GM23338 (cell line): Measurements from ENCODE around the gene SNAP25. TPM values are rescaled to one million over a fixed set of nuclear protein-coding genes. Genes with fewer than 3 reads are reported as not detected.

Source experiments
- ATAC-seq: fragments of 200-7000 bp; cut with Tn5 transposase; 3 replicates; pipeline ENCODE4 v1.9.1; 2020
- DNase-seq: peaks from one replicate; pipeline ENCODE4 v3.0.0-alpha.2; 2015; ENCODE audit warnings: low spot score
- H2AFZ ChIP-seq: fragments of 200-600 bp; sonication (generic); 2 replicates; pipeline ENCODE4 v1.8.0; 2016; ENCODE audit warnings: antibody characterized with exemption, mild to moderate bottlenecking, moderate library complexity
- H3F3A ChIP-seq: fragments of 200-600 bp; sonication (generic); replicated peaks from 2 replicates; pipeline ENCODE4 v1.8.0; 2017; ENCODE audit warnings: antibody characterized with exemption, mixed run types, low read depth
- H3K27ac ChIP-seq: fragments of 200-600 bp; sonication (generic); 2 replicates; pipeline ENCODE4 v1.6.1; 2016; ENCODE audit warnings: low read depth
- H3K27me3 ChIP-seq: fragments of 200-600 bp; sonication (generic); 2 replicates; pipeline ENCODE4 v1.8.0; 2016; ENCODE audit warnings: mild to moderate bottlenecking, mixed run types, moderate library complexity; ENCODE audit not compliant: insufficient read depth
- H3K36me3 ChIP-seq: fragments of 200-600 bp; sonication (generic); 2 replicates; pipeline ENCODE4 v1.8.0; 2016; ENCODE audit warnings: mild to moderate bottlenecking; ENCODE audit not compliant: insufficient read depth
- H3K4me1 ChIP-seq: fragments of 200-600 bp; sonication (generic); 2 replicates; pipeline ENCODE4 v1.8.0; 2016; ENCODE audit warnings: mild to moderate bottlenecking, moderate library complexity; ENCODE audit not compliant: insufficient read depth
- H3K4me2 ChIP-seq: fragments of 200-600 bp; sonication (generic); 2 replicates; pipeline ENCODE4 v1.7.1; 2017; ENCODE audit warnings: mixed run types
- H3K4me3 ChIP-seq: fragments of 200-600 bp; sonication (generic); 2 replicates; pipeline ENCODE4 v1.6.1; 2016; ENCODE audit warnings: mixed run types
- H3K79me2 ChIP-seq: fragments of 200-600 bp; sonication (generic); replicated peaks from 2 replicates; pipeline ENCODE4 v1.8.0; 2017; ENCODE audit warnings: mild to moderate bottlenecking; ENCODE audit not compliant: insufficient read depth
- H3K9me2 ChIP-seq: fragments of 200-600 bp; sonication (generic); 2 replicates; pipeline ENCODE4 v1.8.0; 2017; ENCODE audit not compliant: insufficient read depth
- H4K20me1 ChIP-seq: fragments of 200-600 bp; sonication (generic); replicated peaks from 2 replicates; pipeline ENCODE4 v1.8.0; 2017; ENCODE audit warnings: mild to moderate bottlenecking; ENCODE audit not compliant: insufficient read depth
- H3K27ac Mint-ChIP-seq: 2 replicates; pipeline ENCODE4 v1.8.0; 2020; ENCODE audit warnings: inconsistent platforms, mild to moderate bottlenecking, moderate library complexity, mixed read lengths
- H3K27me3 Mint-ChIP-seq: 3 replicates; pipeline ENCODE4 v1.8.0; 2022; ENCODE audit warnings: low read depth, mild to moderate bottlenecking, moderate library complexity, mixed read lengths, inconsistent platforms; ENCODE audit not compliant: insufficient read depth, poor library complexity
- H3K36me3 Mint-ChIP-seq: 3 replicates; pipeline ENCODE4 v1.8.0; 2021; ENCODE audit warnings: low read depth, mild to moderate bottlenecking, inconsistent platforms, moderate library complexity, mixed read lengths
- H3K4me1 Mint-ChIP-seq: 3 replicates; pipeline ENCODE4 v1.8.0; 2020; ENCODE audit warnings: mild to moderate bottlenecking, inconsistent platforms, mixed read lengths
- H3K4me3 Mint-ChIP-seq: 3 replicates; pipeline ENCODE4 v1.8.0; 2021; ENCODE audit warnings: moderate library complexity, mild to moderate bottlenecking, inconsistent platforms, mixed read lengths
- H3K9me3 Mint-ChIP-seq: 3 replicates; pipeline ENCODE4 v1.8.0; 2020; ENCODE audit warnings: moderate library complexity, mild to moderate bottlenecking, inconsistent platforms, mixed read lengths
- CREB1 ChIP-seq: fragments of 250-450 bp; sonication (Bioruptor Pico); IDR thresholded peaks from 2 replicates; pipeline ENCODE4 v1.5.0; 2020; ENCODE audit warnings: low read depth, mild to moderate bottlenecking, moderate library complexity
- CTCF ChIP-seq, 2 experiments: fragments of 200-600 bp in 1 of 2; sonication (generic) in 1 of 2; conservative IDR thresholded peaks; 2 replicates each; pipeline versions ENCODE4 v1.5.1 to v1.6.1; 2016 to 2017; ENCODE audit warnings: antibody characterized with exemption in 2 of 2, low read depth in 2 of 2, mild to moderate bottlenecking in 2 of 2, moderate library complexity in 1 of 2
- ETS1 ChIP-seq: IDR thresholded peaks from 2 replicates; pipeline ENCODE4 v1.6.1; 2016; ENCODE audit warnings: antibody characterized with exemption
- EZH2 ChIP-seq: fragments of 200-600 bp; sonication (generic); IDR thresholded peaks from one replicate; pipeline ENCODE4 v1.8.0; 2017; ENCODE audit warnings: antibody characterized with exemption, mild to moderate bottlenecking, low read depth; ENCODE audit not compliant: unreplicated experiment
- EZH2phosphoT487 ChIP-seq: fragments of 200-600 bp; sonication (generic); IDR thresholded peaks from one replicate; pipeline ENCODE4 v1.8.1; 2018; ENCODE audit warnings: antibody characterized with exemption; ENCODE audit not compliant: unreplicated experiment
- JUNB ChIP-seq: IDR thresholded peaks from one replicate; pipeline ENCODE4 v1.6.1; 2016; ENCODE audit warnings: antibody characterized with exemption; ENCODE audit not compliant: unreplicated experiment
- NANOG ChIP-seq: IDR thresholded peaks from 2 replicates; pipeline ENCODE4 v1.6.1; 2016; ENCODE audit warnings: antibody characterized with exemption, borderline replicate concordance
- POLR2AphosphoS5 ChIP-seq: IDR thresholded peaks from 2 replicates; pipeline ENCODE4 v1.6.1; 2016; ENCODE audit warnings: antibody characterized with exemption, low read depth
- STAT1 ChIP-seq: IDR thresholded peaks from one replicate; pipeline ENCODE4 v1.6.1; 2016; ENCODE audit warnings: antibody characterized with exemption; ENCODE audit not compliant: unreplicated experiment
- ZNF114 ChIP-seq: fragments of 250-450 bp; sonication (Bioruptor Pico); IDR thresholded peaks from 2 replicates; pipeline ENCODE4 v1.5.0; 2020; ENCODE audit warnings: mild to moderate bottlenecking, moderate library complexity
- ZNF331 ChIP-seq: fragments of 250-450 bp; sonication (Bioruptor Pico); IDR thresholded peaks from 2 replicates; pipeline ENCODE4 v1.5.0; 2020; ENCODE audit warnings: low read depth, mild to moderate bottlenecking, moderate library complexity
- polyA plus RNA-seq: library from polyadenylated mRNA; unstranded; fragments of >200 nt; fragmentation: Nextera tagmentation; extraction: Ambion mirVana; gene quantifications from 2 replicates; pipeline ENCODE4 v1.2.1, GENCODE V29; 2016
- total RNA-seq: library from RNA; depleted of rRNA; stranded (reverse); fragments of >200 nt; shearing (Covaris generic); gene quantifications from 2 replicates; pipeline ENCODE4 v1.2.3, GENCODE V29; 2014
- TF ChIP-seq, protein P1 (sequence below): IDR thresholded peaks from one replicate; pipeline ENCODE4 v1.6.1; 2018; ENCODE audit warnings: antibody characterized with exemption; ENCODE audit not compliant: unreplicated experiment
- TF ChIP-seq, protein P2 (sequence below): fragments of 250-450 bp; sonication (Bioruptor Pico); IDR thresholded peaks from 2 replicates; pipeline ENCODE4 v1.5.0; 2020; ENCODE audit warnings: mild to moderate bottlenecking, moderate library complexity

Gene SNAP25
- total and polyA plus RNA-seq, 2 experiments from 2014 or later: 0.82 to 1.3 TPM

DNA sequence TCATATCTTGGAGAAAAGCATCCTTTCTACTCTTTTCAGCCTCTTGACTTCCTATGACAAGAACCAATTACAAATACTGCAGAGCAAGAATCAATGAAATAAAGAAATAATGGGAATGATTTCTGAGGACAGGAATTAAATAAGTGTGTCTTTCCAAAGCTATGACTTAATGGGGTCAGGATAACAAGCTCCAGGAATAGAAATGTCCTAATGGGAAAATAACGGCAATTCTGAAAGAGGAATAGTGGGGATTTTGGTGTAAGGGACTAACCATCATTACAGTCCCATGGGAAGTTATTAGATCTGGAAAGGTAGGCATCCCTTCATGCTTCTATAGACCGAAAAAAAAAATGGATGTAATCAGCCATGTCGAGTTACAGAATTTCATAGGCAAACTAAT, 28.2 kb upstream of the SNAP25 start:
- H3K27me3 Mint-ChIP-seq: no peaks in the 10 kb centered on the region
- no peak overlapping the region for H3K4me3 Mint-ChIP-seq
- Histone ChIP-seq H3K9me2 (0 out of 2 replicates have a peak, but pooled peaks cover 8% of the 10 kb centered on the region), H3K36me3 (no peaks in the 10 kb centered on the region), H4K20me1 (no peaks in the 10 kb centered on the region), H3K4me1 (no peaks in the 10 kb centered on the region), H2AFZ (no peak overlapping the region), H3F3A (no peaks in the 10 kb centered on the region), H3K4me3 (no peak overlapping the region), H3K79me2 (no peaks in the 10 kb centered on the region), H3K4me2 (no peak overlapping the region), H3K27me3 (no peaks in the 10 kb centered on the region), H3K27ac (no peak overlapping the region)
- TF ChIP-seq STAT1 (no peak), CREB1 (CRISPR knock-in tag) (no peak), CTCF (conservative IDR thresholded peaks at IDR 0.05; ENCODE audit: low read depth in 2 of 2) (no peak), JUNB (no peak), ETS1 (no peak), ZNF114 (CRISPR knock-in tag) (no peak), POLR2AphosphoS5 (no peak), ZNF331 (no peak), EZH2 (no peak), NANOG (no peak), EZH2phosphoT487 (no peak)
- TF ChIP-seq, protein P1, sequence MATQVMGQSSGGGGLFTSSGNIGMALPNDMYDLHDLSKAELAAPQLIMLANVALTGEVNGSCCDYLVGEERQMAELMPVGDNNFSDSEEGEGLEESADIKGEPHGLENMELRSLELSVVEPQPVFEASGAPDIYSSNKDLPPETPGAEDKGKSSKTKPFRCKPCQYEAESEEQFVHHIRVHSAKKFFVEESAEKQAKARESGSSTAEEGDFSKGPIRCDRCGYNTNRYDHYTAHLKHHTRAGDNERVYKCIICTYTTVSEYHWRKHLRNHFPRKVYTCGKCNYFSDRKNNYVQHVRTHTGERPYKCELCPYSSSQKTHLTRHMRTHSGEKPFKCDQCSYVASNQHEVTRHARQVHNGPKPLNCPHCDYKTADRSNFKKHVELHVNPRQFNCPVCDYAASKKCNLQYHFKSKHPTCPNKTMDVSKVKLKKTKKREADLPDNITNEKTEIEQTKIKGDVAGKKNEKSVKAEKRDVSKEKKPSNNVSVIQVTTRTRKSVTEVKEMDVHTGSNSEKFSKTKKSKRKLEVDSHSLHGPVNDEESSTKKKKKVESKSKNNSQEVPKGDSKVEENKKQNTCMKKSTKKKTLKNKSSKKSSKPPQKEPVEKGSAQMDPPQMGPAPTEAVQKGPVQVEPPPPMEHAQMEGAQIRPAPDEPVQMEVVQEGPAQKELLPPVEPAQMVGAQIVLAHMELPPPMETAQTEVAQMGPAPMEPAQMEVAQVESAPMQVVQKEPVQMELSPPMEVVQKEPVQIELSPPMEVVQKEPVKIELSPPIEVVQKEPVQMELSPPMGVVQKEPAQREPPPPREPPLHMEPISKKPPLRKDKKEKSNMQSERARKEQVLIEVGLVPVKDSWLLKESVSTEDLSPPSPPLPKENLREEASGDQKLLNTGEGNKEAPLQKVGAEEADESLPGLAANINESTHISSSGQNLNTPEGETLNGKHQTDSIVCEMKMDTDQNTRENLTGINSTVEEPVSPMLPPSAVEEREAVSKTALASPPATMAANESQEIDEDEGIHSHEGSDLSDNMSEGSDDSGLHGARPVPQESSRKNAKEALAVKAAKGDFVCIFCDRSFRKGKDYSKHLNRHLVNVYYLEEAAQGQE: no peak
- TF ChIP-seq, protein P2, sequence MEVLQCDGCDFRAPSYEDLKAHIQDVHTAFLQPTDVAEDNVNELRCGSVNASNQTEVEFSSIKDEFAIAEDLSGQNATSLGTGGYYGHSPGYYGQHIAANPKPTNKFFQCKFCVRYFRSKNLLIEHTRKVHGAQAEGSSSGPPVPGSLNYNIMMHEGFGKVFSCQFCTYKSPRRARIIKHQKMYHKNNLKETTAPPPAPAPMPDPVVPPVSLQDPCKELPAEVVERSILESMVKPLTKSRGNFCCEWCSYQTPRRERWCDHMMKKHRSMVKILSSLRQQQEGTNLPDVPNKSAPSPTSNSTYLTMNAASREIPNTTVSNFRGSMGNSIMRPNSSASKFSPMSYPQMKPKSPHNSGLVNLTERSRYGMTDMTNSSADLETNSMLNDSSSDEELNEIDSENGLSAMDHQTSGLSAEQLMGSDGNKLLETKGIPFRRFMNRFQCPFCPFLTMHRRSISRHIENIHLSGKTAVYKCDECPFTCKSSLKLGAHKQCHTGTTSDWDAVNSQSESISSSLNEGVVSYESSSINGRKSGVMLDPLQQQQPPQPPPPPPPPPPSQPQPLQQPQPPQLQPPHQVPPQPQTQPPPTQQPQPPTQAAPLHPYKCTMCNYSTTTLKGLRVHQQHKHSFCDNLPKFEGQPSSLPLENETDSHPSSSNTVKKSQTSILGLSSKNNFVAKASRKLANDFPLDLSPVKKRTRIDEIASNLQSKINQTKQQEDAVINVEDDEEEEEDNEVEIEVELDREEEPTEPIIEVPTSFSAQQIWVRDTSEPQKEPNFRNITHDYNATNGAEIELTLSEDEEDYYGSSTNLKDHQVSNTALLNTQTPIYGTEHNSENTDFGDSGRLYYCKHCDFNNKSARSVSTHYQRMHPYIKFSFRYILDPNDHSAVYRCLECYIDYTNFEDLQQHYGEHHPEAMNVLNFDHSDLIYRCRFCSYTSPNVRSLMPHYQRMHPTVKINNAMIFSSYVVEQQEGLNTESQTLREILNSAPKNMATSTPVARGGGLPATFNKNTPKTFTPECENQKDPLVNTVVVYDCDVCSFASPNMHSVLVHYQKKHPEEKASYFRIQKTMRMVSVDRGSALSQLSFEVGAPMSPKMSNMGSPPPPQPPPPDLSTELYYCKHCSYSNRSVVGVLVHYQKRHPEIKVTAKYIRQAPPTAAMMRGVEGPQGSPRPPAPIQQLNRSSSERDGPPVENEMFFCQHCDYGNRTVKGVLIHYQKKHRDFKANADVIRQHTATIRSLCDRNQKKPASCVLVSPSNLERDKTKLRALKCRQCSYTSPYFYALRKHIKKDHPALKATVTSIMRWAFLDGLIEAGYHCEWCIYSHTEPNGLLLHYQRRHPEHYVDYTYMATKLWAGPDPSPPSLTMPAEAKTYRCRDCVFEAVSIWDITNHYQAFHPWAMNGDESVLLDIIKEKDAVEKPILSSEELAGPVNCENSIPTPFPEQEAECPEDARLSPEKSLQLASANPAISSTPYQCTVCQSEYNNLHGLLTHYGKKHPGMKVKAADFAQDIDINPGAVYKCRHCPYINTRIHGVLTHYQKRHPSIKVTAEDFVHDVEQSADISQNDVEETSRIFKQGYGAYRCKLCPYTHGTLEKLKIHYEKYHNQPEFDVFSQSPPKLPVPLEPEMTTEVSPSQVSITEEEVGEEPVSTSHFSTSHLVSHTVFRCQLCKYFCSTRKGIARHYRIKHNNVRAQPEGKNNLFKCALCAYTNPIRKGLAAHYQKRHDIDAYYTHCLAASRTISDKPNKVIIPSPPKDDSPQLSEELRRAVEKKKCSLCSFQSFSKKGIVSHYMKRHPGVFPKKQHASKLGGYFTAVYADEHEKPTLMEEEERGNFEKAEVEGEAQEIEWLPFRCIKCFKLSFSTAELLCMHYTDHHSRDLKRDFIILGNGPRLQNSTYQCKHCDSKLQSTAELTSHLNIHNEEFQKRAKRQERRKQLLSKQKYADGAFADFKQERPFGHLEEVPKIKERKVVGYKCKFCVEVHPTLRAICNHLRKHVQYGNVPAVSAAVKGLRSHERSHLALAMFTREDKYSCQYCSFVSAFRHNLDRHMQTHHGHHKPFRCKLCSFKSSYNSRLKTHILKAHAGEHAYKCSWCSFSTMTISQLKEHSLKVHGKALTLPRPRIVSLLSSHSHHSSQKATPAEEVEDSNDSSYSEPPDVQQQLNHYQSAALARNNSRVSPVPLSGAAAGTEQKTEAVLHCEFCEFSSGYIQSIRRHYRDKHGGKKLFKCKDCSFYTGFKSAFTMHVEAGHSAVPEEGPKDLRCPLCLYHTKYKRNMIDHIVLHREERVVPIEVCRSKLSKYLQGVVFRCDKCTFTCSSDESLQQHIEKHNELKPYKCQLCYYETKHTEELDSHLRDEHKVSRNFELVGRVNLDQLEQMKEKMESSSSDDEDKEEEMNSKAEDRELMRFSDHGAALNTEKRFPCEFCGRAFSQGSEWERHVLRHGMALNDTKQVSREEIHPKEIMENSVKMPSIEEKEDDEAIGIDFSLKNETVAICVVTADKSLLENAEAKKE (CRISPR knock-in tag): no peak
- DNase-seq (no peak), ATAC-seq (no peak)
- no peaks in the 10 kb centered on the region for H3K36me3 Mint-ChIP-seq
- H3K4me1 Mint-ChIP-seq: no peaks in the 10 kb centered on the region
- H3K9me3 Mint-ChIP-seq: no peaks in the 10 kb centered on the region; the same call in 2 of the 3 replicates
- no peak overlapping the region for H3K27ac Mint-ChIP-seq
